Activated CD4-positive, alpha-beta T cell treated with anti-CD3 and anti-CD28 coated beads, Interleukin-2, amount 50 U/mL, for 16 hours (primary cell): ENCODE data around the gene ATP6V0C.

Experiments
- DNase-seq: peaks from one replicate; pipeline ENCODE4 v3.0.0-alpha.2; 2020

ATP6V0C gene

GRCh38 chr16:2512735-2513404 lies 882 bp upstream of the ATP6V0C start:
- DNase-seq: no peak

- DNase-seq: peak; percentile 25
Observed at GRCh38 chr16:2514333-2515179, 804 bp downstream of the ATP6V0C start.

- DNase-seq: no peak
Observed at GRCh38 chr16:2515180-2515851, 1.6 kb downstream of the ATP6V0C start.

GRCh38 chr16:2516391-2517240 lies 2.9 kb downstream of the ATP6V0C start:
- DNase-seq: no peak

GRCh38 chr16:2517954-2518605 lies 4.3 kb downstream of the ATP6V0C start:
- no peak for DNase-seq

GRCh38 chr16:2518823-2519710 lies 5.3 kb downstream of the ATP6V0C start:
- DNase-seq: no peak

GRCh38 chr16:2519711-2520080 lies 5.9 kb downstream of the ATP6V0C start:
- no peak for DNase-seq

- peak; percentile 91 for DNase-seq
Observed at GRCh38 chr16:2520097-2520783, 6.5 kb downstream of the ATP6V0C start, which contains the start of gene AMDHD2. Gene AMDHD2 (plus strand): TSS chr16:2520371. CDS start chr16:2520459, 88 bp downstream.

GRCh38 chr16:2520784-2521531 lies 7.2 kb downstream of the ATP6V0C start:
- peak; percentile 54 for DNase-seq

- DNase-seq: no peak
Observed at GRCh38 chr16:2523801-2524231, 10.1 kb downstream of the ATP6V0C start.

- no peak for DNase-seq
Observed at GRCh38 chr16:2524339-2524938, 10.7 kb downstream of the ATP6V0C start.

GRCh38 chr16:2526135-2526534 lies 12.4 kb downstream of the ATP6V0C start:
- no peak for DNase-seq

GRCh38 chr16:2527071-2527783 lies 13.5 kb downstream of the ATP6V0C start:
- DNase-seq: no peak

GRCh38 chr16:2527784-2528100 lies 14.0 kb downstream of the ATP6V0C start:
- DNase-seq: no peak

GRCh38 chr16:2528161-2529060 lies 14.7 kb downstream of the ATP6V0C start:
- DNase-seq: no peak

GRCh38 chr16:2529061-2529931 lies 15.5 kb downstream of the ATP6V0C start:
- DNase-seq: no peak
